OCI-LY1 (cell line): ENCODE measurements around the gene RTRAF.

Experiments
- EZH2 ChIP-seq: fragments of 200-600 bp; sonication (generic), shearing (Covaris generic); IDR thresholded peaks from 2 replicates; pipeline ENCODE4 v1.8.0; 2017; ENCODE audit warnings: borderline replicate concordance, mixed run types, mild to moderate bottlenecking, antibody characterized with exemption, low read length, moderate library complexity, mixed read lengths
- TF ChIP-seq, protein P1 (sequence below): fragments of 200-600 bp; sonication (generic), shearing (Covaris generic); IDR thresholded peaks from 2 replicates; pipeline ENCODE4 v1.5.1; 2017; ENCODE audit warnings: mild to moderate bottlenecking, antibody characterized with exemption, low read length, moderate library complexity, mixed read lengths

GRCh38 chr14:51989293-51990234 is at the start of gene RTRAF:
- TF ChIP-seq, protein P1, sequence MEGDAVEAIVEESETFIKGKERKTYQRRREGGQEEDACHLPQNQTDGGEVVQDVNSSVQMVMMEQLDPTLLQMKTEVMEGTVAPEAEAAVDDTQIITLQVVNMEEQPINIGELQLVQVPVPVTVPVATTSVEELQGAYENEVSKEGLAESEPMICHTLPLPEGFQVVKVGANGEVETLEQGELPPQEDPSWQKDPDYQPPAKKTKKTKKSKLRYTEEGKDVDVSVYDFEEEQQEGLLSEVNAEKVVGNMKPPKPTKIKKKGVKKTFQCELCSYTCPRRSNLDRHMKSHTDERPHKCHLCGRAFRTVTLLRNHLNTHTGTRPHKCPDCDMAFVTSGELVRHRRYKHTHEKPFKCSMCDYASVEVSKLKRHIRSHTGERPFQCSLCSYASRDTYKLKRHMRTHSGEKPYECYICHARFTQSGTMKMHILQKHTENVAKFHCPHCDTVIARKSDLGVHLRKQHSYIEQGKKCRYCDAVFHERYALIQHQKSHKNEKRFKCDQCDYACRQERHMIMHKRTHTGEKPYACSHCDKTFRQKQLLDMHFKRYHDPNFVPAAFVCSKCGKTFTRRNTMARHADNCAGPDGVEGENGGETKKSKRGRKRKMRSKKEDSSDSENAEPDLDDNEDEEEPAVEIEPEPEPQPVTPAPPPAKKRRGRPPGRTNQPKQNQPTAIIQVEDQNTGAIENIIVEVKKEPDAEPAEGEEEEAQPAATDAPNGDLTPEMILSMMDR, result no peak
- no peak for TF ChIP-seq EZH2
